ENCODE results near the gene HNRNPC. TPM values are rescaled to one million over a fixed set of nuclear protein-coding genes. Genes with fewer than 3 reads are reported as not detected.
"Not testable (repeated sequence)": the region's sequence is repeated elsewhere in the genome, so short reads cannot be mapped to it uniquely, and the experiment has no call there.

The HNRNPC gene
- polyA plus RNA-seq, 12 donors = 385 to 728 (median 453) TPM; not detected in 1

DNA sequence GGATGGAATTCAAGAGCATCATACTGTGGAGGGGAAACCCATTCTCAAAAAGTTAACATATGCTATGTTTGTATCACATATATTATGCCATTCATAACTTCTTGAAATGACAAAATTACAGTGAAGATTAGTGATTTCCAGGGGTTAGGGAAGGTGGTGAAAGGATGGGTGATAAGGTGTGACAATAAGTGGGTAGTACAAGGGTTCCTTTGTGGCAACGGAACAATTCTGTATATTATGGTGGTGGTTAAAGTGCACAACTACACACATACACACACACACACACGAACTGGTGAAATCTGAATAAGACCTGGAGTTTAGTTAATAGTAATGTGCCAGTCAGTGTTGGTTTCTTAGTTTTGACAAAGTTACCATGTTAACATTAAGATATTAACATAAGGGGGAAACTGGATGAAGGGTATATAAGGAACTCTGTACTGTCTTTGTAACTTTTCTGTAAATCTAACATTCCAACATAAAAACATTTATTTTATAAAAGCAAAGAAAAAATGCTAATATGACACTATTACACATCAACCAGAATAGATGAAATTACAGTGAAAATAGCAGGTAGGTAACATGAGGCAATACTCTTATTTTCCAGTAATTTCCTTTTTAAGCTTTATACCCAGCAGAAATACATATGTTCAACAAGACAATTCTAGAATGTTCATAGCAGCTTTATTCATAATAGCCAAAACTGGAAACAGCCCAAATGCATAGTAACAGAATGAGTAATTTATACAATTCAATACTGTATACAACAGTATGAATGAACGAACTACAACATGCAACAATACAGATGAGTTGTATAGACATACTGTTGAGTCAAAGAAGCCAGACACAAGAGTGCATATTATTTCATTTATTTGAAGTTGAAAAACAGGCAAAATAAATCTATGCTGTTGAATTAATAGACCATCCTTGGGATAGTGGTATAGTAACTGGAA is 69.4 kb downstream of the HNRNPC start:
- DNase-seq = no peak

DNA sequence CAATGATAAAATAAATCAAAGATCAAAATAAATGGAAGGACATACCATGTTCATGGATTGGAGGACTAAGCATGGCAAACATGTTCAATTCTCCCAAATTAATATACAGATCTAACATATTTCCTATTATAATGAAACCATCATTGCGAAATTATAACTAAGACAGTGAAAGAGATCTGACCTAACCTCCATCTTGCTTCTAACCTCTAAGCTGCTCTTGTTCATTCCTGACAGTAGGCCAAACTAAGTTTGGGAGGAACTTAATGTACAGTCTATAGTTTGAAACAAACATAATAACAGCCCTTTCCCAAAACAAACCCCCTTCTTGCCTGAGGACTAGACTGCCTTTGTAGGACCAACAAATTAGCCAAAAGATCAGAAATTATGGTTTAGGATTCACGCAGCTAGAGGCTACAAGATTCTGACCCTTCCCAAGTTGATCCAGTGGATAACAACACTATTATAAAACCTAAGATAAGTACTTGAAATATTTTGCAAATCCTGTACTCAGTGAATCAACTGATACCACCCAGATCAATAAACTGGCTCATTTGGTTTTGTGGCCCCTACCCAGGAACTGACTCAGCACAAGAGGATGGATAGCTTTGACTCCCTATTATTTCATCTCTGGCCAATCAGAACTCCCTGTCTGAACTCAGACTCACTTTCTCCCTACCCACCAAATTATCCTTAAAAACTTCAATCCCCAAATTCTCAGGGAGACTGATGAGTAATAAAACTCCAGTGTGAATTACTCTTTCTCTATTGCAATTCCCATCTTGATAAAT is 71.6 kb downstream of the HNRNPC start:
- DNase-seq = no peak

DNA sequence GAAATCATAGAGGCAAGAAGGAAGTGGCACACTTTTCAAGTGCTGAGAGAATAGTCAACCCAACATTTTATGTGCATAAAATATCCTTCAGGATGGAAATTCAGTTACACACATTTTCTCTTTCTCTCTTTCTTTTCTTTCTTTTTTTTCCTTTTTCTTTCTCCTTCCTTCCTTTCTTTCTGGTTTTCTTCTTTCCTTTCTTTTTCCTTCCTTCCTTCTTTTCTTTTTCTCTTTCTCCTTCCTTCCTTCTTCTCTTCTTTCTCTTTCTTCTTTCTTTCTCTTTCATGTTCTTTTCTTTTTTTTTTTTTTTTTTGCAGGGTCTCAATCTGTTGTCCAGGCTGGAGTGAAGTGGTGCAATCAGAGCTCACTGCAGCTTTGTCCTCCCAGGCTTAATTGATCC is 74.6 kb downstream of the HNRNPC start:
- no peak for DNase-seq

DNA sequence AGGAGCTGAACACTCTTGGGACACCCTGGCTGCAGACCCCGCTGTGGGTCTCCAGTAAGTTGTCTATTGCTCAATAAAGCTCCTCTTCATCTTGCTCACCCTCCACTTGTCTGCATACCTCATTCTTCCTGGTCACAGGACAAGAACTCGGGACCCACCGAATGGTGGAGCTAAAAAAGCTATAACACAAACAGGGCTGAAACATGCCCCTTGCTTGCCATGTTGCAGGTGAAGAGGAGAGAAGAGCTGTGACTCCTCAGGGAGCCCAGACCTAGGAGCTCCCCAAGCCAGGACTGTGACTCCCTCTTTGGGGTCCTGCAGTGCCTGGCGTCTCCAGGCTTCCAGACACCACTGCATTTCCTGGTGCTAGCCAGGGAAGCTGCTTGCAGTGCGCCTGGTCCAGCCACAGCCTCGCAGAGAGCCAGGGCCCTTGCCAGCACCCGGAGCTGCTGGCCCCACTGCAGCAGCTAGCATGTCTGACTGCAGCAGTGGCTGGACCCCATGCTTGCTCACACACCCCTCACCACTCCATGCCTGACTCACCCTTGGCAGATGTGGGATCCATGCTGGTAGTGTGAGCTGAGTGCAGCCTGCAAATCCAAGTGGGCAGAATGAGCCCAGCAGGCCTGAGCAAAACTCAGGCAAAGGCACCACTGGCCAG is 76.2 kb downstream of the HNRNPC start:
- DNase-seq = no peak

DNA sequence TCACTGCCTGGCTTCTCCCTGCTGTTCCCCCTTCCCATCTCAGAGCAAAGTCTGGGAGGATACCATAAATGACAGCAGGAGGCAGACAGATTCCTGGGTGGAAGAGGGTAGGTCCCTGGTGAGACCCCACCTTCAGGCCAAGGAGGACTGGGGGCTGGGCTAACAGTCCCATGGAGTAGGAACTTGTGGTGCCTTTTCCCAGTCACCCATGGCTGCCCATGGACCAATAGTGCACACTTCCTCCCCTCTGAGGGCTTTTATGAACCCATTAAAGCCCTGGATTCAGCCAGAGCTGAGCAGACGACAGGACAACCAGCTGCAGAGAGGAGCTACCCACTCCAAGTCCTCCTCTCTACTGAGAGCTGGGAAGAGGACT is 76.8 kb downstream of the HNRNPC start:
- DNase-seq = no peak

DNA sequence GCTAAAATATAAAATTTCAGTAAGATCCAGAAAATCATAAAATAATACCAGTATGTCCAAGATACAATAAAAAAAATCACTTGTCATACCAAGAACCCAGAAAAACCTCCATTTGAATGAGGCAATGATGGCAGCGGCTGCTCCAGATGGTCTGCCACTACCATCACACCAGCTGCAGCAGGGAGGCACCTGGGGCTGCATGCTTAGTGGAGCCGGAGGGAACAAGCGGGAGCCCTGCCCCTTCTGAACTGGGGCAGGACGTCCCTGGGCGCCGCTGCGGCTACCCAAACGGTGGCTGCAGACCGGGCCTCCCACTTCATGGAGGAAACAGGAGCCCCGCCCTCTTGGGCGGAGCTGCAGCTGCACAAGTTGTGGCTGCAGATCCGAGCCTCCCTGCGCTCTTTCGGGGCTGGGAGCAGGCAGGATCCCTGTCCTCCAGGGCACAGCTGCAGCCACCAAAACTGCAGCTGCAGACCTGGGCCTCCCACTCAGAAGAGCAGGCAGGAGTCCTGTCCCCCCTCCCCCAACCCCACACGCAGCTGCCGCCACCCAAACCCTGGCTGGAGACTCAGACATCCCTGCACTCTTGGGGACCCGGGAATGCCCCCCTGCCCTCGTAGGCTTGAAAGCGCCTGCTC is 77.3 kb downstream of the HNRNPC start:
- DNase-seq = peak; percentile 36

DNA sequence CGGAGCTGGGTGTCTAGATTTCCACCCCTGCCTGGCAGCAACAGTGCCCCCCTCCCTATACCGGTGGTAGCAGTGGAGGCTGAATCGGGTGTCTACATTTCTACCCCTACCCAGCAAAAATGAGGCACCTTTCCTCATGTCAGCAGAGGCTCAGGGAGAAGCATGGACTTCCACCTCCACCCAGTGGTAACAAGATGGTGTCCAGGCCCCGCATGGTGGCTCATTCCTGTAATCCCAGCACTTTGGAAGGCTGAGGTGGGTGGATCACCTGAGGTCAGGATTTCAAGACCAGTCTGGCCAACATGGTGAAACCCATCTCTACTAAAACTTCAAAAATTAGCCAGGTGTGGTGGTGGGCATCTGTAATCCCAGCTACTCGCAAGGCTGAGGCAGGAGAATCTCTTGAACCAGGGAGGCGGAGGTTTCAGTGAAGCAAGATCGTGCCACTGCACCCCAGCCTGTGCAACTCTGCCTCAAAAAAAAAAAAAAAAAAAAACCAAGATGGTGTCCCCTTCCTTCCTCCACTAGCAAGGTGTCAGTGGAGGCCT is 77.9 kb downstream of the HNRNPC start:
- DNase-seq = no peak

DNA sequence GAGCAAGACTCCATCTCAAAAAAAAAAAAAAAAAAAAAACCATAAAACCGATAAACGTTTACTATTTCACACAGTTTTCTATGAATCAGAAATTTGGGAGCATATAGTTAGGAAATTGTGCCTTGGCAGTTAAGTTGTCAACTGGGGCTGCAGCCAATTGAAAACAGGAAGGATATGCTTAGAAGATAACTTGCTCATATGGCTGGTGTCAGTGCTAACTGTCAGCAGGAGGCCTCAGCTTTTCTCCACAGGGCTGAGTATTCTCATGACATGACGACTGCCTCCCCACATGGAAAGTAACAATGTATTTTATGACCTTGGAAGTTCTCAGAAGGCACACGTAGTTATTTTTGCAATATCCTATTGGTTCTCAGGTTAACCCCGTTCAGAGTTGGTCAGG is 83.8 kb downstream of the HNRNPC start:
- DNase-seq = no peak

DNA sequence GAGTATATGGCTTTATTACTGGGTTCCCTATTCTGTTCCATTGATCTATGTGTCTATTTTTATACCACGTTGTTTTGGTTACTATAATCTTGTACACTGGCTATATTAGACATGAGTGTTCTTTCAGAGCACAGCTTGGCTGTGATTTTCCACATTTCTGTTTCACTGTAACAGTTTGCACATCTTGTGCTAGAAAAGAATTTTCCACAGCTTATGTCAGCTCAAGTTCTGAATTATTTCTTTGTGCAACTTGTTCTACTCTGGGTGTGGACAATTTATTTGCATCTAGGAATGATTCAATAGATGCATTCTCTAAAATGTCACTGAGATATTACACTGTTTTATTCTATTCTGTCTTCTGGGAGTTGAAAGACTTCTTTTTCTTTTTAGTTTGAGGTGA is 85.0 kb downstream of the HNRNPC start:
- DNase-seq = no peak

DNA sequence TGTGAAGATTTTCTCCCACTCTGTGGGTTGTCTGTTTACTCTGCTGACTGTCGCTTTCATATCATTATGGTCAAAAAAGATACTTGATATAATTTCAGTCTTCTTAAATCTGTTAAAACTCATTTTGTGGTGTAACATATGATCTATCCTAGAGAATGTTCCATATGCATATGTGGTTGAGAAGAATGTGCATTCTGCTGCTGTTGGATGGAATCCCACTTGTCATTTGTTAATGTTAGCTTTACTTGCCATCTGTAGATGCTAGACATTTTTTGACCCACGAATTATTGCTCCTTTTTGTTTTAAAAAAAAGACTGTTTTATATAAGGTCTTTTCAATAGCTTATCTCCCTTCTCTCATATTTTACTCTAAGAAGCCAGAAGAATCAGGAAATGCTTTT is 87.1 kb downstream of the HNRNPC start:
- DNase-seq = no peak

DNA sequence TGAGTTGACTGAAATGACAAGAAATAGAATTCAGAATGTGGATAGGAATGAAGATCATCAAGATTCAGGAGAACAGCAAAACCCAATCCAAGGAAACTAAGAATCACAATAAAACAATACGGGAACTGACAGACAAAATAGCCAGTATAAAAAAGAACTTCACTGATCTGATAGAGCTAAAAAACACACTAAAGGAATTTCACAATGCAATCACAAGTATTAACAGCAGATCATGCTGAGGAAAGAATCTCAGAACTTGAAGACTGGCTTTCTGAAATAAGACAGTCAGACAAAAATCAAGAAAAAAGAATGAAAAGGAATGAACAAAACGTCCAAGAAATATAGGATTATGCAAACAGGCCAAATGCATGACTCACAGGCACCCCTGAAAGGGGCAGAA is 98.1 kb downstream of the HNRNPC start:
- no peak for DNase-seq

DNA sequence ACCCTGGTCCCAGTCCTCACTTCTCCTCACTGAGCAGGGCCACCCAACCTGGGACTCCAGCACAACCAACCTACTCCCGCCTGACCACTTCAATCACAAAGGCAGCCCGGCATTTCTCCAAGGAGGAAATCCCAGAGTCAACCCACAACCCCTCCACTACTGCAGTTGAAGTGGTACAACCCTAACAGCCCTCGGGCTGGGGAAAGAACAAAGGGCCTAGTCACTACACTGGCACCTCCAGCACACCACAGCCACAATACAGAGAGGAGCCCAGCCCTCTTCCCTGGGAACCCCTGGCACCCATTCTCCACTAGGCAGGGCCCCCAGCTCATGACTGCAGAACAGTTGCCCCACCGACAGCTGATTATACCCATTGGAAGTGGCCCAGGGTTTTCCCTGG is 99.7 kb downstream of the HNRNPC start:
- DNase-seq = no peak

DNA sequence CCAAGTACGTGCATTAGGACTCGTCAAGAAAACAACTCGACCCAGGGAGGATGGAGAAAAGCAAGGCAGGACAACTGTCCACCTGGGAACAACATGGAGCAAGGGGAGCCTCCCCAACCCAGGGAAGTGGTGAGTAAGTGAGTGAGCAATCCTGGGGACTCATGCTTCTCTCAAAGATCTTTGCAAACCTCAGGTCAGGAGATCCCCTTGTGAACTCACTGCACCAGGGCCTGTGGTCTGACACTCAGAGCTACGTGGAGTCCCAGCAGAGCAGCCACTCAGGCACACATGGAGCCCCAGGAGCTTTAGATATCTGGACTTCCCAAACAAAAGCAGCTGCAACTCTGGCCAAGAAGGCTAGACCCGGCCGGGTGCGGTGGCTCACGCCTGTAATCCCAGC is 101.2 kb downstream of the HNRNPC start:
- DNase-seq = no peak

DNA sequence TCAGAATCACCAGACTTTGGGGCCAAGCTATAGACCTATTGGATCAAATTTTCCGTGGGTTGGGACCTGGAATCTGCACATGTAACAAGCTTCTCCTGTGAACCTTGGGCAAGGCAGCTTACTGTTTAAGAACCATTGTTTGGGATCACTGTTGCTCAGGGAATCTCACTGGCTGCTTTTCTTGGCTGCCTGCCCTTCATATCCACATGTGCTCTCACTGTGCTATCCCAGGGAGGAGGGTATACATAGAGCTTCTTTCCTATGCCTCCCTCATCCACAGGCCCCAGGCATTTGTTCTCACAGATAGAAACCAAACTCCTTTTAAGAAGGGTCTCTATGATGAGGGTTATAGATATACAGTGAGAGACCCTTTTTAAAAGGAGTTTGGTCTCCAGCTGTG is 103.6 kb downstream of the HNRNPC start:
- DNase-seq = not testable (repeated sequence)

DNA sequence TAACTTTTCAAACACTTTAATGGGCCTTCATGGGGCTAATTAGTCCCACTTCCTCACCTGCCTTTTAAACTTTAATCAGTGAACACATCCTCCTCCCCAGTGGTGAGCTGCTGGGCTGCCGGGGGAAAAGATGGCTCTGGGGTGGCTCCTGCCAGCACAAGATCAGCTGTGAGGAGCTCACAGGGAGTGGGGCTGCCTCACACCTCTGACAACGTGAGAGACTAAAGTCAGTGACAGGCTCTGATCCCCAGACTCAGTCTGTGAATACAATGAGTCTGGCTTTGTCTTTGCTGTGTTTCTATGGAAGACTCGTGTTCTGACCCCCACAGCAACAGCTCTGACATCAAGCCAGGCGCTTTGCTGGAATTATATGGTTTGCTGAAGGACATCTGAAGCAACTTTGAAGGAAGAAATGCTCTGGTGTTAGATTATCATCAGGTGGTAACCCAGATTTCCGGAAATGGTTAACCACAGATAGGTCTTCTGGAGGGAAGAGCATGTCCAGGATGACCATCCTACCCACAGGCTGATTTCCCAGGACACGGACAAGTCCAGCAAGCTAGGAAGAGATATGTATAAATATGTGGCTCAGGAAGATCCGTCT is 104.1 kb downstream of the HNRNPC start:
- DNase-seq = not testable (repeated sequence)

DNA sequence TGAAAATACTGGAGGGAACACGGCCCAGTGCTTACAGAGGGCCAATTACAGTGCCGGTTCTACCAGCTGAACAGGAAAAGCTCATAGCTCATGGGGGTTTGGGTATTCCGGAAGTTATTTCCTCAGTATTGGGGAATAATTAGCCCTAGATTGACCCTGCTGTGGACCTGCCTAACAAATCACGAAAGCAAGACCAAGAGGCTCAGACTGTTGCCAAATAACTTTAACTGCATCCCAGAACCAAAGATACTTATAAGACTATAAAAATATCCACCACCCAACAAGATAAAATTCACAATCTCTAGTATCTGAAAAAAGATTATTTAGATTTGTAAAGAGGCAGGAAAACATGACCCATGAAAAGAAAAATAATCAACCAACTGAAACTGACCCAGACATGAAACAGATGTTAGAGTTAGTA is 105.4 kb downstream of the HNRNPC start:
- no peak for DNase-seq

DNA sequence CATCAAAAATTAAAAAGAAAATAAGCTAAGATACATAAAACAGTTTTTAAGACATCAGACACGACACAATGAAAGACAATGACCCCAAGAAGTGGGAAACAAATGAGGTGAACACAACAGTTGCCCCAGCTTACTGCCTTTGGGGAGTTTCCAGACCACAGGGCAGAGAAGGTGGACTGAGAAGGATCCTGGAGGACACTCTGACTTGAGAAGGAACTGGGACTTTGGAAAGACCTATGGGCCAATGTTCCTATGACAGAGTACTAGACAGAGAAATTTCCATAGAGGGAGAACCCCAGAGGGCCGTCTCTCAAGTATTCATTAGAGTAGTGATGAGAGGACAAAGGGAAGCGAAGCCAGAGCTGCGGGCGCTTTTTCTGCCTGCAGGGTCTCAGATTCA is 107.2 kb downstream of the HNRNPC start:
- no peak for DNase-seq

DNA sequence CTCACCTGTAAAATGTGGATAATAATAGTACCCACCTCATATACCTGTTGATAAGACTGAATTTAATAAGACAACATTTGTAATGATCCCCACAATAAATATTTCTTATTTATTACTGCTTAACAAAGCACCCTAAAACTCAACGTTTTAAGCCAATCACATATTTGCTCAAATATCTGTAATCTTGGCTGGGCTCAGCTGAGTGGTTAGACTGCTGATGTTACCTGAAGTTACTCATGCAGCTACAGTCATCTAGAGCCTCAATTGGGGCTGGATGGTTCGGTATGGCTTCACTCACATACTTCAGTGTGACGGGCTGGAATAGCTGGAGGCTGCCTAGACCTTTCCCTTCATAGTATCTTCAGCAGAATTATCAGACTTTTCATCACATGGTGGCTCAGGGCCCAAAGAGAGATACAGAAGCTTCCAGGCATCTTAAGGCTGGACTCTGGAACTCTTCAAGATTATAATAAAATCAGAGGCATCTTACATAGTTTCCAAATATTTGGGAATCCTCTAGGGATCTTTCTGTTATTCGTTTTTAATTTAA is 109.1 kb downstream of the HNRNPC start:
- no peak for DNase-seq

Measured in muscle of arm (tissue), 12 donors.